K562 (cell line): ENCODE data around the gene PDRG1. TPM values are rescaled to one million over a fixed set of nuclear protein-coding genes. Genes with fewer than 3 reads are reported as not detected.

Experiments used
- ARID2 ChIP-seq: fragments of 450-650 bp; IDR thresholded peaks from 2 replicates; pipeline ENCODE4 v1.6.1; 2017; ENCODE audit warnings: antibody characterized with exemption, mild to moderate bottlenecking
- BRD9 ChIP-seq: fragments of 450-650 bp; IDR thresholded peaks from 2 replicates; pipeline ENCODE4 v1.6.1; 2018; ENCODE audit warnings: low read depth; ENCODE audit not compliant: partially characterized antibody
- CEBPB ChIP-seq: fragments of 450-650 bp; IDR thresholded peaks from 2 replicates; pipeline ENCODE4 v1.6.1; 2016; ENCODE audit warnings: missing genetic modification characterization, missing compliant biosample characterization
- CEBPZ ChIP-seq: fragments of 150-350 bp; IDR thresholded peaks from 2 replicates; pipeline ENCODE4 v1.6.1; 2014; ENCODE audit warnings: low read depth, mild to moderate bottlenecking, low read length, borderline replicate concordance
- ETV6 ChIP-seq, 3 experiments: fragments of 150-350 bp in 1 of 3; sonication (generic) in 1 of 3; formaldehyde crosslinking in 1 of 3; IDR thresholded peaks; 2 replicates each; pipeline versions ENCODE4 v1.6.1 to v1.8.0; 2014 to 2022; ENCODE audit warnings: borderline replicate concordance in 2 of 3, low read depth in 2 of 3, antibody characterized with exemption in 1 of 3, low read length in 1 of 3, mild to moderate bottlenecking in 1 of 3, missing genetic modification reagents in 1 of 3
- HINFP ChIP-seq: fragments of 450-650 bp; conservative IDR thresholded peaks from 2 replicates; pipeline ENCODE4 v1.6.1; 2016; ENCODE audit warnings: missing genetic modification characterization, low read depth, mild to moderate bottlenecking, control low read depth, missing compliant biosample characterization
- HSF4 ChIP-seq: fragments of 250-450 bp; sonication (Bioruptor Pico); IDR thresholded peaks from 2 replicates; pipeline ENCODE4 v2.1.2; 2022; ENCODE audit warnings: mild to moderate bottlenecking, moderate library complexity, borderline replicate concordance
- KAT7 ChIP-seq: sonication (generic); formaldehyde crosslinking; IDR thresholded peaks from 2 replicates; pipeline ENCODE4 v1.8.0; 2022; ENCODE audit warnings: missing genetic modification reagents, mild to moderate bottlenecking, borderline replicate concordance
- KHSRP ChIP-seq: fragments of 450-650 bp; IDR thresholded peaks from 2 replicates; pipeline ENCODE4 v1.6.1; 2017
- KLF10 ChIP-seq: fragments of 250-450 bp; sonication (Bioruptor Pico); IDR thresholded peaks from 2 replicates; pipeline ENCODE4 v1.6.1; 2021; ENCODE audit warnings: matching md5 sums
- NCOA2 ChIP-seq, 2 experiments: fragments of 450-650 bp; IDR thresholded peaks; 2 replicates each; pipeline ENCODE4 v1.6.1; 2018; ENCODE audit warnings: mild to moderate bottlenecking in 2 of 2, moderate library complexity in 1 of 2; ENCODE audit not compliant: partially characterized antibody in 2 of 2
- U2AF2 ChIP-seq: fragments of 200-400 bp; formaldehyde crosslinking; optimal IDR thresholded peaks from 2 replicates; pipeline ENCODE3; 2017; ENCODE audit warnings: low read depth, mild to moderate bottlenecking, low read length
- ZBTB43 ChIP-seq: sonication (generic); formaldehyde crosslinking; IDR thresholded peaks from 2 replicates; pipeline ENCODE4 v1.8.0; 2023; ENCODE audit warnings: mild to moderate bottlenecking, missing genetic modification reagents
- ZHX1 ChIP-seq: fragments of 150-350 bp; conservative IDR thresholded peaks from 2 replicates; pipeline ENCODE4 v1.6.1; 2014; ENCODE audit warnings: low read length
- ZNF175 ChIP-seq: fragments of 200-800 bp; sonication (Bioruptor generic); IDR thresholded peaks from 2 replicates; pipeline ENCODE4 v1.6.1; 2016; ENCODE audit warnings: low read depth, mild to moderate bottlenecking, missing genetic modification characterization, missing compliant biosample characterization
- ZNF668 ChIP-seq: fragments of 250-450 bp; sonication (Bioruptor Pico); IDR thresholded peaks from 2 replicates; pipeline ENCODE4 v1.8.0; 2022; ENCODE audit warnings: mild to moderate bottlenecking, inconsistent platforms
- polyA plus RNA-seq, 8 experiments: library from polyadenylated mRNA; depleted of rRNA in 4 of 8; stranded (reverse) in 5 of 8; unstranded in 3 of 8; fragments of >200 nt; fragmentation: Nextera tagmentation in 2 of 8; fragmentation: Illumina TruSeq in 1 of 8; extraction: Ambion mirVana in 2 of 8; extraction: Trizol in 1 of 8; gene quantifications; 2 replicates each; pipeline versions ENCODE4 v1.2.1 to v1.2.3, GENCODE V29; 2011 to 2014; ENCODE audit warnings: inconsistent platforms in 1 of 8, missing spikeins in 1 of 8
- total RNA-seq, 7 experiments: library from RNA; depleted of rRNA in 6 of 7; stranded (reverse); fragments of >200 nt in 6 of 7; fragmentation: Illumina TruSeq in 2 of 7; extraction: Trizol in 2 of 7; gene quantifications; 2 replicates each; pipeline versions ENCODE4 v1.2.1 to v1.2.3, GENCODE V29; 2011 to 2021; ENCODE audit warnings: low replicate concordance in 1 of 7

Gene PDRG1
- total and polyA plus RNA-seq, 9 of the 15 experiments (the other 6 are each of a cell fraction or from before 2014, with no cell fraction given) = 12.6 to 58.6 (median 26.1) TPM

GRCh38 chr20:31951530-31952453, at the start of gene PDRG1 (continued):
- TF ChIP-seq U2AF2 = no peak
- no peak for TF ChIP-seq HSF4 (CRISPR knock-in tag)
- TF ChIP-seq NCOA2 (IDR thresholded peaks at IDR 0.05; ENCODE audit: partially characterized antibody in 2 of 2) = no peak
- TF ChIP-seq KLF10 (CRISPR knock-in tag) = no peak
- no peak for TF ChIP-seq ZNF175 (CRISPR knock-in tag)
- TF ChIP-seq ARID2 = 0 out of 2 replicates have a peak, but pooled peaks have one; percentile 37
- TF ChIP-seq KHSRP = no peak
- TF ChIP-seq CEBPZ = no peak
- no peak for TF ChIP-seq ZNF668 (CRISPR knock-in tag)
- TF ChIP-seq ZHX1 = peak; percentile 88
- TF ChIP-seq HINFP = no peak
- no peak for TF ChIP-seq BRD9
- no peak for TF ChIP-seq CEBPB (tag)
- TF ChIP-seq KAT7 (CRISPR knock-in tag) = peak; percentile 71; the same call in 1 of the 2 replicates
- TF ChIP-seq ETV6 (IDR thresholded peaks at IDR 0.05; ENCODE audit: borderline replicate concordance in 1 of 2, low read depth in 2 of 2, low read length in 1 of 2) = no peak
- TF ChIP-seq ETV6 (CRISPR knock-in tag; IDR thresholded peaks at IDR 0.05; ENCODE audit: borderline replicate concordance) = no peak
- peak; percentile 54; the same call in 1 of the 2 replicates for TF ChIP-seq ZBTB43 (CRISPR knock-in tag)
